Measurements from ENCODE around the gene GGACT. TPM values are rescaled to one million over a fixed set of nuclear protein-coding genes. Genes with fewer than 3 reads are reported as not detected.

Gene GGACT
- total and polyA plus RNA-seq, 2 of the 8 experiments (the other 6 are each of a cell fraction or from before 2014, with no cell fraction given): 1.1 to 1.5 TPM

- Histone ChIP-seq H3K4me1 (replicated peaks in 1 of 4; ENCODE audit: control insufficient read depth in 3 of 4, insufficient read depth in 4 of 4, low read length in 3 of 4) (0 out of 7 replicates have a peak, but pooled peaks cover 0 to 2% (median 0%) of the 10 kb centered on the region in 4 experiments), H2BK15ac (ENCODE audit: low read length) (no peak overlapping the region), H2AFZ (ENCODE audit: low read length) (no peak overlapping the region), H3K18ac (ENCODE audit: extremely low read depth, low read length) (no peak overlapping the region), H3K36me3 (ENCODE audit: control insufficient read depth in 2 of 4, insufficient read depth in 4 of 4, low read length in 3 of 4) (no peaks in the 10 kb centered on the region; a peak in 1 of 8 replicates), H3K14ac (ENCODE audit: insufficient read length) (no peak overlapping the region), H3K27me3 (replicated peaks in 1 of 4; ENCODE audit: control insufficient read depth in 3 of 4, extremely low read depth in 1 of 4, insufficient read depth in 3 of 4, low read length in 3 of 4) (peaks cover 0 to under 1% (median under 1%) of the 10 kb centered on the region in 4 experiments; a peak in 3 of 7 replicates), H3K4me3 (ENCODE audit: extremely low read depth in 1 of 4, insufficient read depth in 2 of 4, low read depth in 3 of 4, low read length in 4 of 4) (no peak overlapping the region), H3K56ac (replicated peaks; ENCODE audit: insufficient read length, low read depth, low read length) (no peak overlapping the region), H3K79me1 (ENCODE audit: low read depth, low read length) (no peaks in the 10 kb centered on the region), H3K9me3 (ENCODE audit: insufficient read depth in 2 of 2, low read depth in 1 of 2, low read length in 1 of 2) (no peaks in the 10 kb centered on the region), H3K27ac (ENCODE audit: low read depth, low read length) (no peak overlapping the region), H2BK20ac (ENCODE audit: low read length) (no peak overlapping the region), H2BK120ac (replicated peaks; ENCODE audit: low read depth, low read length) (no peak overlapping the region), H2AK5ac (ENCODE audit: low read depth, low read length) (no peak overlapping the region), H3K79me2 (ENCODE audit: control insufficient read depth in 1 of 2, insufficient read depth in 2 of 2, low read length in 2 of 2) (no peaks in the 10 kb centered on the region), H4K5ac (ENCODE audit: insufficient read length, low read depth, low read length) (no peak overlapping the region), H3K4ac (replicated peaks; ENCODE audit: insufficient read length, low read depth, low read length) (no peak overlapping the region), H3K23me2 (ENCODE audit: low read depth, low read length) (no peaks in the 10 kb centered on the region), H2BK5ac (ENCODE audit: low read depth, low read length) (no peak overlapping the region), H3K9ac (replicated peaks in 1 of 4; ENCODE audit: extremely low read depth in 1 of 4, low read depth in 3 of 4, low read length in 3 of 4) (no peak overlapping the region), H4K20me1 (replicated peaks in 1 of 2; ENCODE audit: control insufficient read depth in 1 of 2, insufficient read depth in 2 of 2, low read length in 2 of 2) (no peaks in the 10 kb centered on the region), H2BK12ac (ENCODE audit: low read depth, low read length) (no peak overlapping the region), H3K23ac (ENCODE audit: insufficient read length) (no peak overlapping the region), H4K91ac (replicated peaks; ENCODE audit: insufficient read length, low read length) (no peak overlapping the region), H3K4me2 (ENCODE audit: insufficient read depth in 1 of 2, low read depth in 2 of 2, low read length in 2 of 2) (no peak overlapping the region), H4K8ac (ENCODE audit: extremely low read depth, insufficient read depth, low read length) (no peak overlapping the region)
- ChIA-PET CTCF (ENCODE audit: partially characterized antibody) (interaction anchor here (0.9 to 11.7 kb wide), 8 partner anchors 8 to 69 kb away, joined by 3 to 128 read pairs (median 4); no protein-coding TSS in a partner anchor), POLR2A (ENCODE audit: partially characterized antibody) (no interaction called here)
- no peak for FAIRE-seq
- no peak for TF ChIP-seq JUN (IDR thresholded peaks at IDR 0.05; ENCODE audit: low read depth, low read length)
- WGBS, 2 experiments (ENCODE audit: extremely low coverage in 1 of 2, insufficient coverage in 1 of 2, insufficient read length in 1 of 2, insufficient replicate concordance in 2 of 2, low coverage in 1 of 2, low lambda C conversion rate in 2 of 2, missing lambda C conversion rate in 1 of 2): 91% methylated on average over 9 of the region's 9 CpGs; no CpG with 5 or more reads in 1 of the 2 experiments
- DNase-seq (ENCODE audit: low read depth in 1 of 2, low spot score in 2 of 2): no peak
These were observed 5.7 kb upstream of the GGACT start for GRCh38 chr13:100594255-100594654.

Measured in H1 (cell line).